ENCODE results near the gene CMTM1.
"Not testable (repeated sequence)": the region's sequence is repeated elsewhere in the genome, so short reads cannot be mapped to it uniquely, and the experiment has no call there.

The CMTM1 gene

GRCh38 chr16:66592814-66593213 lies 26.6 kb downstream of the CMTM1 start:
- Histone ChIP-seq H3K4me3 (ENCODE audit: severe bottlenecking) (no peak overlapping the region), H3K27me3 (ENCODE audit: insufficient read depth, poor library complexity, severe bottlenecking) (no peaks in the 10 kb centered on the region), H3K4me1 (ENCODE audit: insufficient read depth, poor library complexity, severe bottlenecking) (no peaks in the 10 kb centered on the region), H3K27ac (ENCODE audit: poor library complexity, severe bottlenecking) (no peak overlapping the region), H3K9me3 (ENCODE audit: severe bottlenecking) (no peaks in the 10 kb centered on the region), H3K36me3 (ENCODE audit: low read depth) (no peaks in the 10 kb centered on the region)
- TF ChIP-seq, protein P1, sequence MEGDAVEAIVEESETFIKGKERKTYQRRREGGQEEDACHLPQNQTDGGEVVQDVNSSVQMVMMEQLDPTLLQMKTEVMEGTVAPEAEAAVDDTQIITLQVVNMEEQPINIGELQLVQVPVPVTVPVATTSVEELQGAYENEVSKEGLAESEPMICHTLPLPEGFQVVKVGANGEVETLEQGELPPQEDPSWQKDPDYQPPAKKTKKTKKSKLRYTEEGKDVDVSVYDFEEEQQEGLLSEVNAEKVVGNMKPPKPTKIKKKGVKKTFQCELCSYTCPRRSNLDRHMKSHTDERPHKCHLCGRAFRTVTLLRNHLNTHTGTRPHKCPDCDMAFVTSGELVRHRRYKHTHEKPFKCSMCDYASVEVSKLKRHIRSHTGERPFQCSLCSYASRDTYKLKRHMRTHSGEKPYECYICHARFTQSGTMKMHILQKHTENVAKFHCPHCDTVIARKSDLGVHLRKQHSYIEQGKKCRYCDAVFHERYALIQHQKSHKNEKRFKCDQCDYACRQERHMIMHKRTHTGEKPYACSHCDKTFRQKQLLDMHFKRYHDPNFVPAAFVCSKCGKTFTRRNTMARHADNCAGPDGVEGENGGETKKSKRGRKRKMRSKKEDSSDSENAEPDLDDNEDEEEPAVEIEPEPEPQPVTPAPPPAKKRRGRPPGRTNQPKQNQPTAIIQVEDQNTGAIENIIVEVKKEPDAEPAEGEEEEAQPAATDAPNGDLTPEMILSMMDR (IDR thresholded peaks at IDR 0.05; ENCODE audit: poor library complexity, severe bottlenecking) = no peak
- ATAC-seq (ENCODE audit: low read depth) = no peak
- no peak for DNase-seq (ENCODE audit: low spot score)

- Histone ChIP-seq H3K4me3 (ENCODE audit: severe bottlenecking) (no peak overlapping the region), H3K9me3 (ENCODE audit: severe bottlenecking) (no peaks in the 10 kb centered on the region), H3K27ac (ENCODE audit: poor library complexity, severe bottlenecking) (no peak overlapping the region), H3K4me1 (ENCODE audit: insufficient read depth, poor library complexity, severe bottlenecking) (no peaks in the 10 kb centered on the region), H3K27me3 (ENCODE audit: insufficient read depth, poor library complexity, severe bottlenecking) (no peaks in the 10 kb centered on the region), H3K36me3 (ENCODE audit: low read depth) (no peaks in the 10 kb centered on the region)
- TF ChIP-seq, protein P1 (IDR thresholded peaks at IDR 0.05; ENCODE audit: poor library complexity, severe bottlenecking) = no peak
- no peak for DNase-seq (ENCODE audit: low spot score)
- no peak for ATAC-seq (ENCODE audit: low read depth)
Measured at GRCh38 chr16:66594739-66595138, 28.5 kb downstream of the CMTM1 start.

- not testable (repeated sequence) for H3K9me3 ChIP-seq (ENCODE audit: severe bottlenecking); H3K27me3 ChIP-seq (ENCODE audit: insufficient read depth, poor library complexity, severe bottlenecking); H3K27ac ChIP-seq (ENCODE audit: poor library complexity, severe bottlenecking); DNase-seq (ENCODE audit: low spot score); ATAC-seq (ENCODE audit: low read depth); H3K4me1 ChIP-seq (ENCODE audit: insufficient read depth, poor library complexity, severe bottlenecking); H3K36me3 ChIP-seq (ENCODE audit: low read depth); H3K4me3 ChIP-seq (ENCODE audit: severe bottlenecking)
Measured at GRCh38 chr16:66596559-66596958, 30.3 kb downstream of the CMTM1 start.

DNA sequence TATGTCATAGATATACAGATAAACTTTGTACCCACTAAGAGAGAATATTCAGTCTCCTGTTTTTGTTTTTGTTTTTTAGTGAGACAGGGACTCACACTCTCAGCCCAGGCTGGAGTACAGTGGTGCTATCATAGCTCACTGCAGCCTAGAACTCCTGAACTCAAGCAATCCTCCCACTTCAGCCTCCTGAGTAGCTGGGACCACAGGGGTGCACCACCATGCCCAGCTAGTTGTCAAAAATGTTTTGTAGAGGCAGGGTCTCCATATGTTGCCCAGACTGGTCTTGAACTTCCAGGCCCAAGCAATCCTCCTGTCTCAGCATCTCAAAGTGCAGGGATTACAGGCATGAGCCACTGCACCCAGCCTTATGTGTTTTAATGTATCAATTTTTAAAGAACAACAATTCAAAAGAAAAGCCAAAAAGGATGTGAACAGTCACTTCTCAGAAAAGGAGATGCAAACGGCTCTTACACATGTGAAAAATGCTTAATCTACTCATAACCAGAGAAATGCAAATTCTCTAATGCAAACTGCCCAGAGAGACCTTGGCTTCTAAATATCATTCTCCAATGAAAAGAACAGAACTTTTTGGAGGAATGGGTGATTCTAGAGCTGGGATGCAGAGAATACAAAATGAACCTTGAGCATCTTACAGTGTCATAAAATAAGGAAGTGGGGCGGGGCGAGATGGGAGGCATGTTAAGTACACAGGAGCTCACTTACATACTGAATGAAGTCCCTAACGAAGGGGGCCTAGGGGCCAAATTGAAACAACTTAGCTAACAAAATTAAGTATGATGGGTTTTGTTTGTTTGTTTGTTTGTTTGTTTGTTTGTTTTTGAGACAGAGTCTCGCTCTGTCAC lies 31.0 kb downstream of the CMTM1 start:
- no peaks in the 10 kb centered on the region for H3K36me3 ChIP-seq (ENCODE audit: low read depth)
- no peak for ATAC-seq (ENCODE audit: low read depth)

GRCh38 chr16:66598111-66598510 lies 31.9 kb downstream of the CMTM1 start:
- TF ChIP-seq, protein P1 (IDR thresholded peaks at IDR 0.05; ENCODE audit: poor library complexity, severe bottlenecking) = no peak
- DNase-seq (ENCODE audit: low spot score) (no peak), ATAC-seq (ENCODE audit: low read depth) (no peak)
- Histone ChIP-seq H3K4me3 (ENCODE audit: severe bottlenecking) (no peak overlapping the region), H3K9me3 (ENCODE audit: severe bottlenecking) (no peaks in the 10 kb centered on the region), H3K4me1 (ENCODE audit: insufficient read depth, poor library complexity, severe bottlenecking) (no peaks in the 10 kb centered on the region), H3K27me3 (ENCODE audit: insufficient read depth, poor library complexity, severe bottlenecking) (no peaks in the 10 kb centered on the region), H3K36me3 (ENCODE audit: low read depth) (no peaks in the 10 kb centered on the region), H3K27ac (ENCODE audit: poor library complexity, severe bottlenecking) (no peak overlapping the region)

More for the DNA sequence above, 31.0 kb downstream of the CMTM1 start:
- no peaks in the 10 kb centered on the region for H3K27me3 ChIP-seq (ENCODE audit: insufficient read depth, poor library complexity, severe bottlenecking)
- H3K4me1 ChIP-seq (ENCODE audit: insufficient read depth, poor library complexity, severe bottlenecking) = no peaks in the 10 kb centered on the region
- no peak overlapping the region for H3K27ac ChIP-seq (ENCODE audit: poor library complexity, severe bottlenecking)
- DNase-seq (ENCODE audit: low spot score) = no peak
- no peak overlapping the region for H3K4me3 ChIP-seq (ENCODE audit: severe bottlenecking)
- TF ChIP-seq, protein P1 (IDR thresholded peaks at IDR 0.05; ENCODE audit: poor library complexity, severe bottlenecking) = no peak
- H3K9me3 ChIP-seq (ENCODE audit: severe bottlenecking) = no peaks in the 10 kb centered on the region

Measured in RWPE2 (cell line).